Measurements from ENCODE around the gene PCDHGA3. TPM values are rescaled to one million over a fixed set of nuclear protein-coding genes. Genes with fewer than 3 reads are reported as not detected.
"Not testable (repeated sequence)": the region's sequence is repeated elsewhere in the genome, so short reads cannot be mapped to it uniquely, and the experiment has no call there.

PCDHGA3 gene
- total and polyA plus RNA-seq, 2 of the 13 experiments (the other 11 are each of a cell fraction or from before 2014, with no cell fraction given), result 0.05 TPM; not detected in 1

- TF ChIP-seq NFAT5 (CRISPR knock-in tag; IDR thresholded peaks at IDR 0.05) (no peak), MIER3 (CRISPR knock-in tag; IDR thresholded peaks at IDR 0.05; ENCODE audit: borderline replicate concordance) (no peak), ISX (CRISPR knock-in tag; conservative IDR thresholded peaks at IDR 0.05) (no peak), DDIT3 (CRISPR knock-in tag; IDR thresholded peaks at IDR 0.05) (no peak), IKZF1 (IDR thresholded peaks at IDR 0.05) (no peak), HBP1 (CRISPR knock-in tag; IDR thresholded peaks at IDR 0.05; ENCODE audit: low read depth) (no peak), CHD4 (IDR thresholded peaks at IDR 0.05; ENCODE audit: borderline replicate concordance, low read length) (no peak), RBM22 (optimal IDR thresholded peaks at IDR 0.05; ENCODE audit: low read length) (no peak), U2AF2 (IDR thresholded peaks at IDR 0.05; ENCODE audit: low read depth, low read length) (no peak)
Observed at GRCh38 chr5:141393267-141393666, 49.6 kb downstream of the PCDHGA3 start (continued).

GRCh38 chr5:141394401-141395187, 51.0 kb downstream of the PCDHGA3 start:
- H3K4me2 ChIP-seq (ENCODE audit: low read depth, low read length); H3K9ac ChIP-seq (ENCODE audit: insufficient read depth, low read depth, low read length); H4K20me1 ChIP-seq (ENCODE audit: insufficient read depth, low read length); H3K27me3 ChIP-seq (ENCODE audit: control insufficient read depth in 1 of 2, insufficient read depth in 2 of 2, low read length in 2 of 2); ATAC-seq; CTCF ChIA-PET (ENCODE audit: low intra/inter-chr PET ratio, low total read pairs); DNase-seq (ENCODE audit: low spot score); FAIRE-seq; in situ Hi-C loops (cut with HindIII; ENCODE audit: extremely low pct_ligation_motif_present, low pct_unique_long_range_greater_than_20kb); H3K4me1 ChIP-seq (ENCODE audit: insufficient read depth, low read length); H3K4me3 ChIP-seq (replicated peaks in 1 of 3; ENCODE audit: insufficient read depth in 1 of 3, low read depth in 2 of 3, low read length in 3 of 3); H3K79me2 ChIP-seq (ENCODE audit: insufficient read depth, low read length); intact Hi-C loops (cut with micrococcal nuclease; ENCODE audit: unreplicated experiment); H3K36me3 ChIP-seq (replicated peaks in 1 of 2; ENCODE audit: control insufficient read depth in 1 of 2, insufficient read depth in 2 of 2, low read length in 2 of 2); POLR2A ChIA-PET; BruUV-seq (replicated peaks); H2AFZ ChIP-seq (ENCODE audit: low read length); H3K27ac ChIP-seq (ENCODE audit: extremely low read length, insufficient read depth, low read length): not testable (repeated sequence)
- 82% methylated on average over 23 of the region's 53 CpGs for WGBS (ENCODE audit: low lambda C conversion rate)
- peaks cover 51% of the 10 kb centered on the region for H3K9me3 ChIP-seq (ENCODE audit: low read length)

Measured in HepG2 (cell line).